ENCODE measurements around the gene TSPAN18.

GRCh38 chr11:44863231-44863630 is 136.5 kb downstream of the TSPAN18 start:
- TF ChIP-seq CTCF (conservative IDR thresholded peaks at IDR 0.05; ENCODE audit: low read depth, low read length) (no peak), EZH2 (IDR thresholded peaks at IDR 0.05; ENCODE audit: borderline replicate concordance, low read depth, low read length, poor library complexity, severe bottlenecking) (no peak)

Measured in A673 (cell line).